WTC11 (cell line): ENCODE measurements around the gene DRC3. TPM values are rescaled to one million over a fixed set of nuclear protein-coding genes. Genes with fewer than 3 reads are reported as not detected.

Experiments used
- ATAC-seq: fragments of 200-7000 bp; cut with Tn5 transposase; 2 replicates; pipeline ENCODE4 v1.10.0; 2021; ENCODE audit warnings: mild to moderate bottlenecking, moderate library complexity
- CTCF ChIA-PET: fragments of 300-600 bp; sonication (Branson Sonifier 250); formaldehyde crosslinking; loops from one replicate; lab custom pipeline; 2021; ENCODE audit warnings: antibody characterized with exemption; lab: Charles Lee
- POLR2A ChIA-PET: fragments of 350-600 bp; sonication (Branson Sonifier 250); formaldehyde crosslinking; loops from one replicate; lab custom pipeline; 2021; ENCODE audit warnings: antibody characterized with exemption; lab: Charles Lee
- DNase-seq: peaks from one replicate; pipeline ENCODE4 v3.0.0; 2021; ENCODE audit warnings: low spot score
- H3K27ac Mint-ChIP-seq: 2 replicates; pipeline ENCODE4 v1.8.0; 2021; ENCODE audit warnings: mixed read lengths
- H3K27me3 Mint-ChIP-seq: 2 replicates; pipeline ENCODE4 v1.8.0; 2021; ENCODE audit warnings: low read depth, mild to moderate bottlenecking, moderate library complexity, mixed read lengths
- H3K36me3 Mint-ChIP-seq: 2 replicates; pipeline ENCODE4 v1.8.0; 2021; ENCODE audit warnings: mixed read lengths
- H3K4me1 Mint-ChIP-seq: 2 replicates; pipeline ENCODE4 v1.8.0; 2022; ENCODE audit warnings: mixed read lengths
- H3K4me3 Mint-ChIP-seq: 2 replicates; pipeline ENCODE4 v1.8.0; 2021; ENCODE audit warnings: mild to moderate bottlenecking, moderate library complexity, mixed read lengths
- H3K9me3 Mint-ChIP-seq: 2 replicates; pipeline ENCODE4 v1.8.0; 2021; ENCODE audit warnings: mixed read lengths
- CBFB ChIP-seq: sonication (generic); formaldehyde crosslinking; IDR thresholded peaks from 2 replicates; pipeline ENCODE4 v1.8.1; 2022; ENCODE audit warnings: mild to moderate bottlenecking, low read depth, missing genetic modification reagents
- ESRRA ChIP-seq: sonication (generic); formaldehyde crosslinking; IDR thresholded peaks from 2 replicates; pipeline ENCODE4 v1.8.1; 2022; ENCODE audit warnings: mild to moderate bottlenecking, missing genetic modification reagents, borderline replicate concordance
- FOXK1 ChIP-seq: sonication (generic); formaldehyde crosslinking; IDR thresholded peaks from 2 replicates; pipeline ENCODE4 v1.8.0; 2022; ENCODE audit warnings: mild to moderate bottlenecking, moderate library complexity, missing genetic modification reagents
- KAT7 ChIP-seq: sonication (generic); formaldehyde crosslinking; IDR thresholded peaks from 2 replicates; pipeline ENCODE4 v1.8.1; 2023; ENCODE audit warnings: missing genetic modification reagents, mild to moderate bottlenecking, borderline replicate concordance
- NFYB ChIP-seq: sonication (generic); formaldehyde crosslinking; conservative IDR thresholded peaks from 2 replicates; pipeline ENCODE4 v1.8.0; 2022; ENCODE audit warnings: low read depth, missing genetic modification reagents
- OVOL2 ChIP-seq: fragments of 250-450 bp; sonication (Bioruptor Pico); IDR thresholded peaks from 2 replicates; pipeline ENCODE4 v1.9.0; 2021; ENCODE audit warnings: mild to moderate bottlenecking, borderline replicate concordance
- PRDM15 ChIP-seq: sonication (generic); formaldehyde crosslinking; IDR thresholded peaks from 2 replicates; pipeline ENCODE4 v1.8.0; 2022; ENCODE audit warnings: missing genetic modification reagents
- RELA ChIP-seq: sonication (generic); formaldehyde crosslinking; IDR thresholded peaks from 2 replicates; pipeline ENCODE4 v1.8.1; 2022; ENCODE audit warnings: missing genetic modification reagents, mild to moderate bottlenecking, borderline replicate concordance
- SMAD3 ChIP-seq: sonication (generic); formaldehyde crosslinking; IDR thresholded peaks from 2 replicates; pipeline ENCODE4 v1.8.0; 2022; ENCODE audit warnings: missing genetic modification reagents, mild to moderate bottlenecking, borderline replicate concordance
- STAT6 ChIP-seq: sonication (generic); formaldehyde crosslinking; conservative IDR thresholded peaks from 2 replicates; pipeline ENCODE4 v1.8.1; 2023; ENCODE audit warnings: mild to moderate bottlenecking, low read depth, missing genetic modification reagents, moderate library complexity
- ZNF423 ChIP-seq: fragments of 250-450 bp; sonication (Bioruptor Pico); IDR thresholded peaks from 2 replicates; pipeline ENCODE4 v2.1.2; 2022; ENCODE audit warnings: mild to moderate bottlenecking, moderate library complexity
- total RNA-seq: library from RNA; stranded (reverse); gene quantifications from 3 replicates; pipeline ENCODE4 v1.2.3, GENCODE V29; 2021
- TF ChIP-seq, protein P1 (sequence below): sonication (generic); formaldehyde crosslinking; IDR thresholded peaks from 2 replicates; pipeline ENCODE4 v1.8.0; 2023; ENCODE audit warnings: mild to moderate bottlenecking, missing genetic modification reagents
- TF ChIP-seq, protein P2 (sequence below): sonication (generic); formaldehyde crosslinking; IDR thresholded peaks from 2 replicates; pipeline ENCODE4 v1.8.0; 2023; ENCODE audit warnings: missing genetic modification reagents, mild to moderate bottlenecking, borderline replicate concordance
- TF ChIP-seq, protein P3 (sequence below): sonication (generic); formaldehyde crosslinking; IDR thresholded peaks from 2 replicates; pipeline ENCODE4 v1.8.1; 2022; ENCODE audit warnings: low read depth, missing genetic modification reagents, borderline replicate concordance
- TF ChIP-seq, protein P4 (sequence below): sonication (generic); formaldehyde crosslinking; IDR thresholded peaks from 2 replicates; pipeline ENCODE4 v1.8.1; 2023; ENCODE audit warnings: mild to moderate bottlenecking, missing genetic modification reagents, moderate library complexity
- TF ChIP-seq, protein P5 (sequence below): fragments of 250-450 bp; sonication (Bioruptor Pico); IDR thresholded peaks from 2 replicates; pipeline ENCODE4 v1.9.0; 2021; ENCODE audit warnings: moderate library complexity, mild to moderate bottlenecking, inconsistent platforms, borderline replicate concordance

DRC3 gene
- total RNA-seq, 1 experiment from 2014 or later = 0.42 TPM

GRCh38 chr17:17944242-17944641 lies 28.4 kb upstream of the DRC3 start:
- no peak overlapping the region for H3K27ac Mint-ChIP-seq
- ATAC-seq (no peak), DNase-seq (no peak)
- CTCF ChIA-PET = interaction anchor here (1.1 to 3.2 kb wide), 7 partner anchors 12 to 87 kb away, joined by 3 to 11 read pairs (median 4); no protein-coding TSS in a partner anchor
- H3K4me1 Mint-ChIP-seq = peaks cover 30% of the 10 kb centered on the region
- H3K9me3 Mint-ChIP-seq = no peaks in the 10 kb centered on the region
- H3K27me3 Mint-ChIP-seq = no peaks in the 10 kb centered on the region
- H3K4me3 Mint-ChIP-seq = no peak overlapping the region
- TF ChIP-seq, protein P1, sequence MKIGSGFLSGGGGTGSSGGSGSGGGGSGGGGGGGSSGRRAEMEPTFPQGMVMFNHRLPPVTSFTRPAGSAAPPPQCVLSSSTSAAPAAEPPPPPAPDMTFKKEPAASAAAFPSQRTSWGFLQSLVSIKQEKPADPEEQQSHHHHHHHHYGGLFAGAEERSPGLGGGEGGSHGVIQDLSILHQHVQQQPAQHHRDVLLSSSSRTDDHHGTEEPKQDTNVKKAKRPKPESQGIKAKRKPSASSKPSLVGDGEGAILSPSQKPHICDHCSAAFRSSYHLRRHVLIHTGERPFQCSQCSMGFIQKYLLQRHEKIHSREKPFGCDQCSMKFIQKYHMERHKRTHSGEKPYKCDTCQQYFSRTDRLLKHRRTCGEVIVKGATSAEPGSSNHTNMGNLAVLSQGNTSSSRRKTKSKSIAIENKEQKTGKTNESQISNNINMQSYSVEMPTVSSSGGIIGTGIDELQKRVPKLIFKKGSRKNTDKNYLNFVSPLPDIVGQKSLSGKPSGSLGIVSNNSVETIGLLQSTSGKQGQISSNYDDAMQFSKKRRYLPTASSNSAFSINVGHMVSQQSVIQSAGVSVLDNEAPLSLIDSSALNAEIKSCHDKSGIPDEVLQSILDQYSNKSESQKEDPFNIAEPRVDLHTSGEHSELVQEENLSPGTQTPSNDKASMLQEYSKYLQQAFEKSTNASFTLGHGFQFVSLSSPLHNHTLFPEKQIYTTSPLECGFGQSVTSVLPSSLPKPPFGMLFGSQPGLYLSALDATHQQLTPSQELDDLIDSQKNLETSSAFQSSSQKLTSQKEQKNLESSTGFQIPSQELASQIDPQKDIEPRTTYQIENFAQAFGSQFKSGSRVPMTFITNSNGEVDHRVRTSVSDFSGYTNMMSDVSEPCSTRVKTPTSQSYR (CRISPR knock-in tag) = no peak
- no peak for TF ChIP-seq NFYB (CRISPR knock-in tag)
- no peak for TF ChIP-seq SMAD3 (CRISPR knock-in tag)
- TF ChIP-seq, protein P2, sequence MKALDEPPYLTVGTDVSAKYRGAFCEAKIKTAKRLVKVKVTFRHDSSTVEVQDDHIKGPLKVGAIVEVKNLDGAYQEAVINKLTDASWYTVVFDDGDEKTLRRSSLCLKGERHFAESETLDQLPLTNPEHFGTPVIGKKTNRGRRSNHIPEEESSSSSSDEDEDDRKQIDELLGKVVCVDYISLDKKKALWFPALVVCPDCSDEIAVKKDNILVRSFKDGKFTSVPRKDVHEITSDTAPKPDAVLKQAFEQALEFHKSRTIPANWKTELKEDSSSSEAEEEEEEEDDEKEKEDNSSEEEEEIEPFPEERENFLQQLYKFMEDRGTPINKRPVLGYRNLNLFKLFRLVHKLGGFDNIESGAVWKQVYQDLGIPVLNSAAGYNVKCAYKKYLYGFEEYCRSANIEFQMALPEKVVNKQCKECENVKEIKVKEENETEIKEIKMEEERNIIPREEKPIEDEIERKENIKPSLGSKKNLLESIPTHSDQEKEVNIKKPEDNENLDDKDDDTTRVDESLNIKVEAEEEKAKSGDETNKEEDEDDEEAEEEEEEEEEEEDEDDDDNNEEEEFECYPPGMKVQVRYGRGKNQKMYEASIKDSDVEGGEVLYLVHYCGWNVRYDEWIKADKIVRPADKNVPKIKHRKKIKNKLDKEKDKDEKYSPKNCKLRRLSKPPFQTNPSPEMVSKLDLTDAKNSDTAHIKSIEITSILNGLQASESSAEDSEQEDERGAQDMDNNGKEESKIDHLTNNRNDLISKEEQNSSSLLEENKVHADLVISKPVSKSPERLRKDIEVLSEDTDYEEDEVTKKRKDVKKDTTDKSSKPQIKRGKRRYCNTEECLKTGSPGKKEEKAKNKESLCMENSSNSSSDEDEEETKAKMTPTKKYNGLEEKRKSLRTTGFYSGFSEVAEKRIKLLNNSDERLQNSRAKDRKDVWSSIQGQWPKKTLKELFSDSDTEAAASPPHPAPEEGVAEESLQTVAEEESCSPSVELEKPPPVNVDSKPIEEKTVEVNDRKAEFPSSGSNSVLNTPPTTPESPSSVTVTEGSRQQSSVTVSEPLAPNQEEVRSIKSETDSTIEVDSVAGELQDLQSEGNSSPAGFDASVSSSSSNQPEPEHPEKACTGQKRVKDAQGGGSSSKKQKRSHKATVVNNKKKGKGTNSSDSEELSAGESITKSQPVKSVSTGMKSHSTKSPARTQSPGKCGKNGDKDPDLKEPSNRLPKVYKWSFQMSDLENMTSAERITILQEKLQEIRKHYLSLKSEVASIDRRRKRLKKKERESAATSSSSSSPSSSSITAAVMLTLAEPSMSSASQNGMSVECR (CRISPR knock-in tag) = no peak
- TF ChIP-seq ESRRA (CRISPR knock-in tag) = no peak
- TF ChIP-seq OVOL2 (CRISPR knock-in tag) = no peak
- TF ChIP-seq, protein P3, sequence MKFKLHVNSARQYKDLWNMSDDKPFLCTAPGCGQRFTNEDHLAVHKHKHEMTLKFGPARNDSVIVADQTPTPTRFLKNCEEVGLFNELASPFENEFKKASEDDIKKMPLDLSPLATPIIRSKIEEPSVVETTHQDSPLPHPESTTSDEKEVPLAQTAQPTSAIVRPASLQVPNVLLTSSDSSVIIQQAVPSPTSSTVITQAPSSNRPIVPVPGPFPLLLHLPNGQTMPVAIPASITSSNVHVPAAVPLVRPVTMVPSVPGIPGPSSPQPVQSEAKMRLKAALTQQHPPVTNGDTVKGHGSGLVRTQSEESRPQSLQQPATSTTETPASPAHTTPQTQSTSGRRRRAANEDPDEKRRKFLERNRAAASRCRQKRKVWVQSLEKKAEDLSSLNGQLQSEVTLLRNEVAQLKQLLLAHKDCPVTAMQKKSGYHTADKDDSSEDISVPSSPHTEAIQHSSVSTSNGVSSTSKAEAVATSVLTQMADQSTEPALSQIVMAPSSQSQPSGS (CRISPR knock-in tag) = no peak
- TF ChIP-seq ZNF423 (CRISPR knock-in tag) = no peak
- TF ChIP-seq, protein P4, sequence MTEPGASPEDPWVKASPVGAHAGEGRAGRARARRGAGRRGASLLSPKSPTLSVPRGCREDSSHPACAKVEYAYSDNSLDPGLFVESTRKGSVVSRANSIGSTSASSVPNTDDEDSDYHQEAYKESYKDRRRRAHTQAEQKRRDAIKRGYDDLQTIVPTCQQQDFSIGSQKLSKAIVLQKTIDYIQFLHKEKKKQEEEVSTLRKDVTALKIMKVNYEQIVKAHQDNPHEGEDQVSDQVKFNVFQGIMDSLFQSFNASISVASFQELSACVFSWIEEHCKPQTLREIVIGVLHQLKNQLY = no peak
- no peak for TF ChIP-seq PRDM15
- TF ChIP-seq FOXK1 = no peak
- TF ChIP-seq, all 79 proteins: peak for 0
- H3K36me3 Mint-ChIP-seq = no peaks in the 10 kb centered on the region
- POLR2A ChIA-PET = interaction anchor here (0.6 kb wide), 1 partner anchor 86 kb away, joined by 4 read pairs; no protein-coding TSS in a partner anchor

- POLR2A ChIA-PET = no interaction called here
- DNase-seq = no peak
- TF ChIP-seq, protein P5, sequence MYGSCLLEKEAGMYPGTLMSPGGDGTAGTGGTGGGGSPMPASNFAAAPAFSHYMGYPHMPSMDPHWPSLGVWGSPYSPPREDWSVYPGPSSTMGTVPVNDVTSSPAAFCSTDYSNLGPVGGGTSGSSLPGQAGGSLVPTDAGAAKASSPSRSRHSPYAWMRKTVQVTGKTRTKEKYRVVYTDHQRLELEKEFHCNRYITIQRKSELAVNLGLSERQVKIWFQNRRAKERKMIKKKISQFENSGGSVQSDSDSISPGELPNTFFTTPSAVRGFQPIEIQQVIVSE (CRISPR knock-in tag) = no peak
- TF ChIP-seq CBFB (CRISPR knock-in tag) (no peak), RELA (CRISPR knock-in tag) (no peak), STAT6 (CRISPR knock-in tag) (no peak), KAT7 (CRISPR knock-in tag) (no peak)
Observed at GRCh38 chr17:17944743-17945142, 27.9 kb upstream of the DRC3 start.

More at GRCh38 chr17:17944743-17945142, 27.9 kb upstream of the DRC3 start:
- Mint-ChIP-seq H3K9me3 (no peaks in the 10 kb centered on the region), H3K4me3 (no peak overlapping the region), H3K27me3 (no peaks in the 10 kb centered on the region), H3K36me3 (no peaks in the 10 kb centered on the region), H3K27ac (no peak overlapping the region), H3K4me1 (peaks cover 30% of the 10 kb centered on the region)
- ATAC-seq = no peak
- CTCF ChIA-PET = interaction anchor here (0.8 to 3.2 kb wide), 6 partner anchors 11 to 86 kb away, joined by 3 to 11 read pairs (median 4); partner anchors contain the start of genes DRC3 and TOM1L2
